Anterior cingulate cortex (tissue), 58 donors: ENCODE measurements around the gene JADE2.

Experiments used
- DNase-seq, 58 donors: peaks; one replicate each; lab custom pipeline; 2025; lab: John Stamatoyannopoulos, UW

The JADE2 gene

GRCh38 chr5:134527156-134527960 lies 1.9 kb downstream of the JADE2 start:
- DNase-seq, result peak in 57 of 58 donors; percentile 27 to 94 (median 81)

GRCh38 chr5:134527961-134528424 lies 2.5 kb downstream of the JADE2 start:
- peak in 4 of 58 donors; percentile 18 to 39 (median 26) for DNase-seq

- DNase-seq, result peak in 1 of 58 donors; percentile 17
Observed at GRCh38 chr5:134528556-134528955, 3.1 kb downstream of the JADE2 start.

- DNase-seq, result no peak
Observed at GRCh38 chr5:134529460-134529859, 4.0 kb downstream of the JADE2 start.

GRCh38 chr5:134530301-134531077 lies 5.0 kb downstream of the JADE2 start:
- DNase-seq, result peak in 44 of 58 donors; percentile 19 to 88 (median 64)

GRCh38 chr5:134533115-134533815 lies 7.8 kb downstream of the JADE2 start:
- DNase-seq, result peak in 2 of 58 donors; percentile 16 to 25

GRCh38 chr5:134534058-134534725 lies 8.7 kb downstream of the JADE2 start:
- no peak for DNase-seq

GRCh38 chr5:134534726-134535110 lies 9.2 kb downstream of the JADE2 start:
- no peak for DNase-seq

GRCh38 chr5:134536876-134537275 lies 11.4 kb downstream of the JADE2 start:
- DNase-seq, result no peak

- DNase-seq, result no peak
Observed at GRCh38 chr5:134537297-134537696, 11.8 kb downstream of the JADE2 start.

- no peak for DNase-seq
Observed at GRCh38 chr5:134538296-134538695, 12.8 kb downstream of the JADE2 start.

- no peak for DNase-seq
Observed at GRCh38 chr5:134539732-134540131, 14.3 kb downstream of the JADE2 start.

- no peak for DNase-seq
Observed at GRCh38 chr5:134540747-134541733, 15.6 kb downstream of the JADE2 start.

GRCh38 chr5:134541736-134542376 lies 16.4 kb downstream of the JADE2 start:
- DNase-seq, result no peak

- DNase-seq, result no peak
Observed at GRCh38 chr5:134543820-134544614, 18.5 kb downstream of the JADE2 start.

GRCh38 chr5:134545070-134545868 lies 19.8 kb downstream of the JADE2 start:
- no peak for DNase-seq

- DNase-seq, result peak in 1 of 58 donors; percentile 22
Observed at GRCh38 chr5:134547066-134547465, 21.6 kb downstream of the JADE2 start.
